ENCODE data around the gene C2orf78.
"Not testable (repeated sequence)": the region's sequence is repeated elsewhere in the genome, so short reads cannot be mapped to it uniquely, and the experiment has no call there.

Gene C2orf78

DNA sequence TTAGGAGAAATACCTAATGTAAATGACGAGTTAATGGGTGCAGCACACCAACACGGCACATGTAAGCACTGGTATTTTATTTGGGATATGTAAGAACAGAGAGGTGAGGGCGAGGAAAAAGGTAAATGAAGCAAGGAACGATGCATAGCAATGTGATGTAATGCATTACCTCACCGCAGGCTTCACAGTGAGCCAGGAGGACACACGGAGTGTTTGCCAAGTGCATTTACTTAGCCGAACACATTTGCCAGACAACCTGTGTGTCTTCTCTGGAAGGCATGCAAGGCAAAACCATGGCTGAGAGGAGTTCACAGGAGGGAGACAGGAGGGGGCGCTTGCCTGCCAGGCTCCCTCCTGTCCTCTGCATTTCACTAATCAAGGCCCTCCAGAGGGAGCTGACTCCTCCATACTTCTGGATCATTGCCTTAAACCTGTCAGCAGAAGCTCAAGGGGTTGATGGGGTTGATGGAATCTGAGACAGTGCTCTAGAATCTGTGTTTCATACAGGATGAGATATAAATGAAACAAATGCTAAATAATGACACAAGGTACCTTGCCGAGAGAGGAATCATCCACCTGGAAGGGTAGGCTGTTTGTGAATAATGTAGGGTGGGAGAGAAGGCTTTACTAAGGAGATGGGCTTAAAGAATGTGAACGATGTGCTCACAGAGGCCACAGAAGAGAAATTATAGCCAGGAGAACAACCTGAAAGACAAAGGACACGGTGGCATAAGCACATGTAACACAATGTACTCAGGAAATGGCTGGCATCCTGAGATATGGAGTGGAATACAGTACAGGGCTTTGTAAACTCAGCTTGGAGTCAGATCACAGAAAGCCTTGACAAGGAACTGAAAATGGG, 37.7 kb upstream of the C2orf78 start:
- Mint-ChIP-seq H3K27ac (peak overlapping the region; percentile 56), H3K9me3 (peaks cover 5% of the 10 kb centered on the region), H3K36me3 (ENCODE audit: low read depth) (peaks cover 74% of the 10 kb centered on the region), H3K4me3 (no peak overlapping the region), H3K27me3 (ENCODE audit: low read depth, poor library complexity) (peaks cover 10% of the 10 kb centered on the region), H3K4me1 (no peaks in the 10 kb centered on the region)
- DNase-seq: no peak
- TF ChIP-seq, protein P1, sequence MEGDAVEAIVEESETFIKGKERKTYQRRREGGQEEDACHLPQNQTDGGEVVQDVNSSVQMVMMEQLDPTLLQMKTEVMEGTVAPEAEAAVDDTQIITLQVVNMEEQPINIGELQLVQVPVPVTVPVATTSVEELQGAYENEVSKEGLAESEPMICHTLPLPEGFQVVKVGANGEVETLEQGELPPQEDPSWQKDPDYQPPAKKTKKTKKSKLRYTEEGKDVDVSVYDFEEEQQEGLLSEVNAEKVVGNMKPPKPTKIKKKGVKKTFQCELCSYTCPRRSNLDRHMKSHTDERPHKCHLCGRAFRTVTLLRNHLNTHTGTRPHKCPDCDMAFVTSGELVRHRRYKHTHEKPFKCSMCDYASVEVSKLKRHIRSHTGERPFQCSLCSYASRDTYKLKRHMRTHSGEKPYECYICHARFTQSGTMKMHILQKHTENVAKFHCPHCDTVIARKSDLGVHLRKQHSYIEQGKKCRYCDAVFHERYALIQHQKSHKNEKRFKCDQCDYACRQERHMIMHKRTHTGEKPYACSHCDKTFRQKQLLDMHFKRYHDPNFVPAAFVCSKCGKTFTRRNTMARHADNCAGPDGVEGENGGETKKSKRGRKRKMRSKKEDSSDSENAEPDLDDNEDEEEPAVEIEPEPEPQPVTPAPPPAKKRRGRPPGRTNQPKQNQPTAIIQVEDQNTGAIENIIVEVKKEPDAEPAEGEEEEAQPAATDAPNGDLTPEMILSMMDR (IDR thresholded peaks at IDR 0.05): no peak

GRCh38 chr2:73746877-73747208, 37.1 kb upstream of the C2orf78 start:
- peaks cover 5% of the 10 kb centered on the region for H3K9me3 Mint-ChIP-seq
- no peak overlapping the region for H3K4me3 Mint-ChIP-seq
- no peak overlapping the region for H3K27ac Mint-ChIP-seq
- TF ChIP-seq, protein P1 (IDR thresholded peaks at IDR 0.05): no peak
- H3K4me1 Mint-ChIP-seq: no peaks in the 10 kb centered on the region
- peaks cover 69% of the 10 kb centered on the region for H3K36me3 Mint-ChIP-seq (ENCODE audit: low read depth)
- DNase-seq: no peak
- peaks cover 4% of the 10 kb centered on the region for H3K27me3 Mint-ChIP-seq (ENCODE audit: low read depth, poor library complexity)

- Mint-ChIP-seq H3K36me3 (ENCODE audit: low read depth) (peaks cover 78% of the 10 kb centered on the region), H3K27me3 (ENCODE audit: low read depth, poor library complexity) (no peaks in the 10 kb centered on the region), H3K4me3 (no peak overlapping the region), H3K27ac (no peak overlapping the region), H3K4me1 (no peaks in the 10 kb centered on the region), H3K9me3 (peaks cover 8% of the 10 kb centered on the region)
- TF ChIP-seq, protein P1 (IDR thresholded peaks at IDR 0.05): no peak
- DNase-seq: no peak
Observed at GRCh38 chr2:73749314-73749713, 34.7 kb upstream of the C2orf78 start.

DNA sequence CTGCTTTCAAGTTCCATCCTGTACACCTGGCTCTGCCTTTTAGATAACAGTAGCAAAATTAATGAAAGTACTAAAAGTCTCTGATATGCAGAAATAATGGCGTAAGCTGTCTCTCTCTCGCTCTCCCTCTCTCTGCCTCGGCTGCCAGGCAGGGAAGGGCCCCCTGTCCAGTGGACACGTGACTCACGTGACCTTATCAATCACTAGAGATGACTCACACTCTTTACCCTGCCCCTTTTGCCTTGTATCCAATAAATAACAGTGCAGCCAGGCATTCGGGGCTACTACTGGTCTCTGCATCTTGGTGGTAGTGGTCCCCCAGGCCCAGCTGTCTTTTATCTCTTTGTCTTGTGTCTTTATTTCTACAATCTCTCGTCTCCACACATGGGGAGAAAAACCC, 29.7 kb upstream of the C2orf78 start:
- H3K4me3 Mint-ChIP-seq; DNase-seq; H3K4me1 Mint-ChIP-seq; H3K27me3 Mint-ChIP-seq (ENCODE audit: low read depth, poor library complexity); H3K27ac Mint-ChIP-seq: not testable (repeated sequence)
- Mint-ChIP-seq H3K9me3 (peaks cover 20% of the 10 kb centered on the region), H3K36me3 (ENCODE audit: low read depth) (peaks cover 78% of the 10 kb centered on the region)

- peaks cover 77% of the 10 kb centered on the region for H3K36me3 Mint-ChIP-seq (ENCODE audit: low read depth)
- no peak for DNase-seq
- H3K4me3 Mint-ChIP-seq: no peak overlapping the region
- H3K27me3 Mint-ChIP-seq (ENCODE audit: low read depth, poor library complexity): peaks cover 3% of the 10 kb centered on the region
- H3K9me3 Mint-ChIP-seq: peaks cover 12% of the 10 kb centered on the region
- H3K27ac Mint-ChIP-seq: peak overlapping the region; percentile 77
- H3K4me1 Mint-ChIP-seq: no peaks in the 10 kb centered on the region
- TF ChIP-seq, protein P1 (IDR thresholded peaks at IDR 0.05): no peak
Observed at GRCh38 chr2:73759285-73759764, 24.7 kb upstream of the C2orf78 start.

DNA sequence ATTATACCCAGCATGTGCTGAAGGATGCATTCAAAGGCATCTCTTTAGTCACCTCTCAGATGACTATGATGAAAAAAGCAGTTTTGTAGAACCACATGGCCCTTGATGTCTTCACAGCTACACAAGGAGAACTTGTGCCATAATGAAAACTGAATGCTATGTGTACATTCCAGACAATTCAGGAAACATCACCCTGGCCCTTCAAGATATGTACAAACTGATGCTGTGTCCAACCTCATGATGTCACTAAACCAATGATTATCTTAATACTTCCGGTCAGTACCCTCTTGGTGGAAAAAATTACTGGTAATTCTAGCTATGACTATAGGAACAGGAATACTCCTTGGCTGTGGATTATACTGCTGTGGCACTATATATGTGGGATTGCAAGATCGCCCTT, 24.1 kb upstream of the C2orf78 start:
- H3K36me3 Mint-ChIP-seq (ENCODE audit: low read depth): peaks cover 75% of the 10 kb centered on the region
- no peaks in the 10 kb centered on the region for H3K4me1 Mint-ChIP-seq
- H3K27me3 Mint-ChIP-seq (ENCODE audit: low read depth, poor library complexity): peaks cover 3% of the 10 kb centered on the region
- DNase-seq: no peak
- no peak overlapping the region for H3K27ac Mint-ChIP-seq
- TF ChIP-seq, protein P1 (IDR thresholded peaks at IDR 0.05): no peak
- no peak overlapping the region for H3K4me3 Mint-ChIP-seq
- peaks cover 7% of the 10 kb centered on the region for H3K9me3 Mint-ChIP-seq
